ENCODE data around the gene PTPRN2.

PTPRN2 gene

DNA sequence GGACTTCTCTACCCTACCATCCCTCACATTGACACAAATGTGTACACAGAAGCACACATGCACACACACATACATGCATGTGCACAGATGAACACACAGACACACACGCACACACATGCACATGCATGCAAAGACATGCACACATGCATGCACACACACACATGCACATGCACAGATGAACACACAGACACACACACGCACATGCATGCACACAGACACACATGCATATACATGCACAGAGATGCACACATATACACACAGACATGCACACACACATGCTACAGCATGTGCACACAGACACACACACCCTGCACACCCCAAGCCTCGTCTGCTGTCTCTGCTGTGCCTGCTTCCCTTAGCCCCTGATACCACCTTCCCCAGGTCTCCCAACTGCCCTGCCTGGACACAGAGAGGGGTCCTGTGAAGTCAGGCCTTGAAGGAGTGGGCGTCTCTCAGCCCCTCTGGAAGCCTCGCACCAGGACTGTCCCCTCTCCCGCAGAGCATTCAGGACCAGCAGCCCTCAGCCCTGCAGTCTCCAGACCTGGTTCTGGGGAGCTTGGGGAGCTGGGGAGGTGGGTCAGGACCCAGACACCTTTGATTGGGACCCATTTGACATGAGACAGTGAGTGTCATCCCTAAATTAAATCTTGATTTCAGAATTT, 1069.0 kb downstream of the PTPRN2 start:
- peaks cover 0 to 2% of the 10 kb centered on the region in 2 donors for H3K4me1 Mint-ChIP-seq (ENCODE audit: low read depth in 2 of 2)
- no peaks in the 10 kb centered on the region for H3K36me3 Mint-ChIP-seq (ENCODE audit: insufficient read depth)
- H3K27me3 Mint-ChIP-seq = peaks cover 28 to 45% of the 10 kb centered on the region in 2 donors
- ATAC-seq (replicated peaks) (no peak), DNase-seq (no peak)
- H3K9me3 Mint-ChIP-seq = no peaks in the 10 kb centered on the region
- H3K27ac Mint-ChIP-seq = peak overlapping the region in 1 of 2 donors; percentile 21
- no peak overlapping the region for H3K4me3 Mint-ChIP-seq

DNA sequence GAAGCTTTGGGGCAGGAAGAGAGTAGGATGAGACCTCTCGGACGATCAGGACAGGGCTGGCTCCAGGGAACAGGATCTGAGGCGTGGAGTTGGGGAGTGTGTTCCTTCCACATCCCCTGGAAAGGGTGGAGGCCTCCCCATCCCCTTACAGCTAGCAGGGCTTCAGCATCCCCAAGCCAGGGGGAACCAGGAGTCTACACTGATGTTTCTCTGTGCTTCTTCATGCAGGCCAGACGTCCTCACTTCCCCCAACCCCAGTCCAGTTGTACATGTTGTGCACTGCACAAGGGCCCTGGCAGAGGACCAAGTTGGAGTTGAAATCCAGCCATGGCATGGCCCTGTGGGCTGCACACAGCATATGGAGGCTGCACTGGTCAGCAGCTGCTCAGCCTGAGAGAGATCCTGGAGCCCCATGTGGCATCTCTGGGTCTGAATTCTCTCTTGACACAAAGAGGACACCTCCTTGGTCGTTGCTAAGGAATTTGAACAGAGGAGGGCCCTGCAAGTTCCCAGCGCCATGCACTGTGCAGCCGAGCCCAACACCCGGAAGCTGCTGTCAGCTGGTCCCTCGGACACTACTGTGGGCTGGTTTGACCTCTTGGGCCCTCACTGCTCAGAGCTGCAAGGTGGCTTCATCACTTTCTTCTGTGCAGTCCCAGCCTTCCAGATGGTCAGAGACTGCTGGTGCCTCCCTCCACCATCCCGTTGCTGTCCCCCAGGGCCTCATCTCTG, 1069.7 kb downstream of the PTPRN2 start:
- no peak for ATAC-seq (replicated peaks)
- H3K27me3 Mint-ChIP-seq = peaks cover 28 to 45% of the 10 kb centered on the region in 2 donors
- no peak overlapping the region for H3K4me3 Mint-ChIP-seq
- H3K36me3 Mint-ChIP-seq (ENCODE audit: insufficient read depth) = no peaks in the 10 kb centered on the region
- H3K9me3 Mint-ChIP-seq = no peaks in the 10 kb centered on the region
- DNase-seq = no peak
- no peak overlapping the region for H3K27ac Mint-ChIP-seq
- peaks cover 0 to 2% of the 10 kb centered on the region in 2 donors for H3K4me1 Mint-ChIP-seq (ENCODE audit: low read depth in 2 of 2)

DNA sequence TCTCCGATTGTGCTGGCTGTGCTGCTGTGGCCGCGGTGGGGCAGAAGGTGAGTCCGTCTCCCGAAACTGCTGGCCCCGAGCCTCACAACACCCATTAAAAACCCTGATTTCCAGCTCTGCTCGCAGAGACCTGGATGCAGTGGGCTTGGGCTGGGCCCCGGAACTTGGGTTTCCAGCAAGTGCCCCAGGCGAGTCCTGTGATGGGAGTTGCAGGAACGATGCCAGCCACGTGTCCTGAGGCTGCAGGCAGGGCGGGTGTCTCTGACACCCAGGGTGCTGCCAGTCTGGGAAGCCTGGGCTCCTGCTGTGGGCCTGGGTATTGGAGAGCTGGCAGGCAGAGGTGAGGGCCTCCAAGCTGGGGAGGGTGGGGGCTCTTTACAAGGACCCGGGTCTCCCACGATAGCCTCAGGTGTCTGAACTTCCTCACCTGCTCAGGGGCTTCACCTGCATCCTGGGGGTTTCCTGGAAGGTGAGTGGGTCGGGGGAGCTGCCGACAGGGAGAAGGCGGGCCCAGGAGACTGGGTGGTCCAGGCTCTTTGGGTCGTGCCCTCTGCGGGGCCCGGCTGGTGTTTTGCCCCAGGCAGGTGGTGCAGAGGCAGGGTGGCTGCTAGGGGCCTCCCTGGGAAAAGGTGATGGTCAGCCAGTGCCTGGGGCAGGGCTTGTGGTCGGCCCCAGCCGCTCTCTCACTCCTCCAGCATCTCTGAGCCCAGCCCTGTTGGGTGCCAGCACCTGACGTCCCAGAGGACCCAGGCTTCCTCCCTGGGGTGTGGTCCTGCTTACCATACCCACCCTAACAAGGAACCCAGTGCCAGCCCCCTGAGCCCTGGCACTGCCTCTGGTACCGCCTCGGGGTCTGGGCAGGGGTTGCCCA, 1070.5 kb downstream of the PTPRN2 start:
- no peaks in the 10 kb centered on the region for H3K4me1 Mint-ChIP-seq (ENCODE audit: low read depth in 2 of 2)
- ATAC-seq (replicated peaks) (no peak), DNase-seq (no peak)
- H3K36me3 Mint-ChIP-seq (ENCODE audit: insufficient read depth) = no peaks in the 10 kb centered on the region
- no peaks in the 10 kb centered on the region for H3K9me3 Mint-ChIP-seq
- H3K4me3 Mint-ChIP-seq = no peak overlapping the region
- peaks cover 28 to 45% of the 10 kb centered on the region in 2 donors for H3K27me3 Mint-ChIP-seq
- H3K27ac Mint-ChIP-seq = no peak overlapping the region

DNA sequence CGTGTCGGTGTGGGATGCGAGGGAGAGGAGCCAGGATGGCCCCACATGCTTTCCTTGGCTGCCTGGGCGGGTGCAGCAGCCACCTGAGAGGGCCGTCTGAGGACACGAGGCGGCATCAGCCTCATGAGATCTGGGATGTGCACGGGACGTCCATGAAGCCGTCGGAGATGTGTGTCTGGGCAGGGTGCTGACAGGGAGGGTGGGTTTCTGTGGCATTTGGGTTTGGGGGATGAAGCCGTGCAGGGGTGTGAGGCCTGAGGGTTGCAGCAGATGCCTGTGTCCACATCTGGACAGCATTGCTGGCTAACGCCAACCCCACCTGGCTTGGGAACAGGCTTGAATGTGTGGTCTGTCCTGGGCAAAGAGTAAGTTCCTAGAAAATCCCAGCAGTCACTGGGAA, 1071.3 kb downstream of the PTPRN2 start:
- no peaks in the 10 kb centered on the region for H3K9me3 Mint-ChIP-seq
- H3K4me1 Mint-ChIP-seq (ENCODE audit: low read depth in 2 of 2) = no peaks in the 10 kb centered on the region

DNA sequence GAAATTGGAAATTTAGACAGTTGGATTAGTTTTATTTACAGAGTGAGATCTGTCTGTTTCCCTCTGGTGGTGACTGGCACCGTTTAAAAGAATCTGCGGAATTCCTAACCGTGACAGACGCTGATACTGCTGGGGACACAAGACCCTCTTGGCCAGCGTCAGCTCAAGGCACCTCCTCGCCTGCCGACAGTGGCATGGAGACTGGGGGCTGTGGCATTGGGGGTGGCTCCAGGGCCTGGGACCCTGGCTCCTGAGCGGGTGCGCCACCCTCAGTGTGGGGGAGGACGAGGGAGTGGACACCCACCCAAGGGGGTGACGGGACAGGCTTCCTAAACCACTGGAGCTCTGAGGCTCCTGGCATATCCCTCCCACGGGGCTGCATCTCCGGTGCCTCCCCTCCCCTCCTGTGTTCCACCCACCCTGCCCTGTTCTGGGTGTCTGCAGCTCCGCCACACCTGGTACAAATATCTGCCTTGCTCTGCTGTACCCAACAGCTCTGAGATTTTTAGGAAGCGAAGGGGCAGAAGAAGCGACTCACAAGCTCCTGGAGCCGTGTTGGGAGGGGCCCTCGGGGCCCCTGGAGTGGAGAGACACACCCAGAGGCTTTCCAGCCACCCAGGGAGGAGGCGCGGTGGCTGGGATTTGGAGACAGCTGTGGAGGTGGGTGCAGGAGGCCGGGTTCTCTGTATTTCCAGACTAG, 1072.1 kb downstream of the PTPRN2 start:
- Mint-ChIP-seq H3K36me3 (ENCODE audit: insufficient read depth) (no peaks in the 10 kb centered on the region), H3K27me3 (peaks cover 28 to 42% of the 10 kb centered on the region in 2 donors), H3K27ac (peak overlapping the region in 1 of 2 donors; percentile 79), H3K4me3 (no peak overlapping the region), H3K9me3 (no peaks in the 10 kb centered on the region), H3K4me1 (ENCODE audit: low read depth in 2 of 2) (no peaks in the 10 kb centered on the region)
- DNase-seq = no peak
- ATAC-seq (replicated peaks) = no peak

More for the DNA sequence above, 1071.3 kb downstream of the PTPRN2 start:
- ATAC-seq (replicated peaks) (no peak), DNase-seq (no peak)
- H3K27me3 Mint-ChIP-seq = peaks cover 28 to 45% of the 10 kb centered on the region in 2 donors
- H3K36me3 Mint-ChIP-seq (ENCODE audit: insufficient read depth) = no peaks in the 10 kb centered on the region
- H3K27ac Mint-ChIP-seq = peak overlapping the region in 1 of 2 donors; percentile 79
- H3K4me3 Mint-ChIP-seq = no peak overlapping the region

DNA sequence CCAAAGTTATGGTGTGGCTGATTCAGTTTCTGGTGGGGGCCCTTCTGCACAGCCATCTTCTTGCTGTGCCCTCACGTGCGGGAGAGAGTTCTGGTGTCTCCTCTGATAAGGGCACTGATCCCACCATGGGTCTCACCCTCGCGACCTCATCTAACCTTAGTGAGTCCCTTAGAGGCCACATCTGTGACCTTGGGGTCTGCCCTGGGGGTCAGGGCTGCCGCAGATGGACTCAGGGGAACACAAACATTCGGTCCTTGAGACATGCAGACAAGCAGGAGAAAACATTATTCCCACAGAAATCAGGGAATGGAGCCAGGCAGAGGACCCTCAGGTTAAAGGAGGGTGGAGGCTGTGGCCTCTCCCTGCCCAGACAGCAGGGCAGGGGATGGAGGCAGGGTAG, 1072.9 kb downstream of the PTPRN2 start:
- ATAC-seq (replicated peaks) (no peak), DNase-seq (no peak)
- no peaks in the 10 kb centered on the region for H3K36me3 Mint-ChIP-seq (ENCODE audit: insufficient read depth)
- no peaks in the 10 kb centered on the region for H3K9me3 Mint-ChIP-seq
- peaks cover 35 to 45% of the 10 kb centered on the region in 2 donors for H3K27me3 Mint-ChIP-seq
- no peak overlapping the region for H3K4me3 Mint-ChIP-seq
- no peaks in the 10 kb centered on the region for H3K4me1 Mint-ChIP-seq (ENCODE audit: low read depth in 2 of 2)
- no peak overlapping the region for H3K27ac Mint-ChIP-seq

DNA sequence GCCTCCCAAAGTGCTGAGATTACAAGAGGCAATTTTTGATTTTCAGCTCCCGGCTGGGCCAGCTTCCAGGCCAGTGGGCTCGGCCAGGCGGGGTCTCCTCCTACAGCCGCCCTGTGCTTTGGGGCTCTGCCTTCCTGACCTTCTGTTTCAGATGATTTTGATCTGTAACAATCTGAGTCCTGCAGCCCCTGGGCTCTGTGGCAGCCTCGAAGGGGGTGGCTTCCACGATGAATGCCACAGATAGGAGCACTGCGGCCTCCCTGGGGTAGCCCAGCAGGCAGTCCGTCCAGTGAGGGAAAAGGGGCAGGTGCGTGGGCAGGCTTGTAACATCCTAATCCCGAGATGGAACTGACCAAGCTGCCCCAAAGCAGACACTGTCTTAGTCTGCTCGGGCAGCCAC, 1073.3 kb downstream of the PTPRN2 start:
- no peaks in the 10 kb centered on the region for H3K36me3 Mint-ChIP-seq (ENCODE audit: insufficient read depth)
- no peaks in the 10 kb centered on the region for H3K9me3 Mint-ChIP-seq
- no peaks in the 10 kb centered on the region for H3K4me1 Mint-ChIP-seq (ENCODE audit: low read depth in 2 of 2)
- ATAC-seq (replicated peaks) (no peak), DNase-seq (no peak)
- no peak overlapping the region for H3K4me3 Mint-ChIP-seq
- H3K27ac Mint-ChIP-seq = no peak overlapping the region
- peaks cover 39 to 45% of the 10 kb centered on the region in 2 donors for H3K27me3 Mint-ChIP-seq

DNA sequence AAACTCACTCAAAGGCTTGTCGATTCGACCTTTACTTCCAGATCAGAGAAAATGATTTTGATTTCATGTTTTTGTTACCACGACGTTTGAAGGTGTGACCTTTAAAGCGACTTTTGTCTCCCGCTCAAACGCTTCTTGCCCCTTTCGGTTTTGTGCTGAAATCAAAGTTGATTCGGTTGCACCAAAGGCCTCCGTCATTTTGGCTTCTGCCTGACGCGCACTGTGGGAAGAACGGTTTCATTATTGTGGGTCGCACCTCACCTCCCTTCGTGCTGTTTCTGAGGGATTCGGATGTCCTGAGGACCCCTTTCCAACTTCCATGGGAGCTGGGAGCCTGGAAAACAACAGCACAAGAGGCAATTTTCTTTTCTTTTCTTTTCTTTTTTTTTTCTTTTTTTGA, 1073.9 kb downstream of the PTPRN2 start:
- H3K9me3 Mint-ChIP-seq = no peaks in the 10 kb centered on the region
- peak overlapping the region in 1 of 2 donors; percentile 67 for H3K27ac Mint-ChIP-seq
- H3K4me1 Mint-ChIP-seq (ENCODE audit: low read depth in 2 of 2) = no peaks in the 10 kb centered on the region
- DNase-seq = no peak
- no peaks in the 10 kb centered on the region for H3K36me3 Mint-ChIP-seq (ENCODE audit: insufficient read depth)
- ATAC-seq (replicated peaks) = no peak
- H3K27me3 Mint-ChIP-seq = peaks cover 40 to 49% of the 10 kb centered on the region in 2 donors
- H3K4me3 Mint-ChIP-seq = no peak overlapping the region

DNA sequence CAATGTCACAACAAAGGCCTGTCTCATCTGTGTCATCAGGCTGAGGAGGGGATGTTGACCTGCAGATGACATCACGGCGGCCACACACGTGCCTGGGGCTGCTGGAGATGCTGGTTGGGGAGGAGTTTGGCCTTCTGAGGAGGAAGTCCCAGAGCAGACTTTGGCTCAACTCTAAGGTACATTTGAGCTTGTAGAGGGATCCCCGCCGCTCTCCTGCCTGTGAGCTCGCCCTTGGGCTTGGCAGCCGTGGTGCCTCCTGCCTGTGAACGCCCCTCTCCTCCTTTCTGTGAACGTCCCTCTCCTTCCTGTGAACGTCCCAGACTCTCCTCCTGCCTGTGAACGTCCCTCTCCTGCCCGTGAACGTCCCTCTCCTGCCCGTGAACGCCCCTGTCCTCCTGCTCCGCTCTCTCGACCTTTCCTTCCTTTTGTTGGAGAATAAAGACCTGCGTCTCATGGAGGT, 1074.4 kb downstream of the PTPRN2 start:
- Mint-ChIP-seq H3K27me3 (peaks cover 40 to 54% of the 10 kb centered on the region in 2 donors), H3K27ac (peak overlapping the region in 1 of 2 donors; percentile 67), H3K4me3 (no peak overlapping the region), H3K9me3 (no peaks in the 10 kb centered on the region), H3K4me1 (ENCODE audit: low read depth in 2 of 2) (no peaks in the 10 kb centered on the region), H3K36me3 (ENCODE audit: insufficient read depth) (no peaks in the 10 kb centered on the region)
- no peak for DNase-seq
- no peak for ATAC-seq (replicated peaks)

DNA sequence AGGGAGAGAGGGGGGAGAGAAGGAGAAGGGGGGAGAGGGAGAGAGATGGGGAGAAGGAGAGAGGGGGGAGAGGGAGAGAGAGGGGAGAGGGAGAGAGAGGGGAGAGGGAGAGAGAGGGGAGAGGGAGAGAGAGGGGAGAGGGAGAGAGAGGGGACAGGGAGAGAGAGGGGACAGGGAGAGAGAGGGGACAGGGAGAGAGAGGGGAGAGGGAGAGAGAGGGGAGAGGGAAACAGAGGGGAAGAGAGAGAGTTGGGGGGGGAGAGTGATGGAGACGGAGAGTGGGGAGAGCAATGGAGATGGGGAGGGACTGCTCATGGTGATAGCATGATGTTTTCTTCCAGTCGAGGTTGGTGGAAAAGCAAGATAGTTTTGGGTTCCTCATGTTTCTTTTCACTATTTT, 1078.4 kb downstream of the PTPRN2 start:
- DNase-seq (no peak), ATAC-seq (replicated peaks) (no peak)
- H3K36me3 Mint-ChIP-seq (ENCODE audit: insufficient read depth) = no peaks in the 10 kb centered on the region
- no peak overlapping the region for H3K4me3 Mint-ChIP-seq
- H3K4me1 Mint-ChIP-seq (ENCODE audit: low read depth in 2 of 2) = no peaks in the 10 kb centered on the region
- peaks cover 43 to 50% of the 10 kb centered on the region in 2 donors for H3K27me3 Mint-ChIP-seq
- no peak overlapping the region for H3K27ac Mint-ChIP-seq
- H3K9me3 Mint-ChIP-seq = no peaks in the 10 kb centered on the region

DNA sequence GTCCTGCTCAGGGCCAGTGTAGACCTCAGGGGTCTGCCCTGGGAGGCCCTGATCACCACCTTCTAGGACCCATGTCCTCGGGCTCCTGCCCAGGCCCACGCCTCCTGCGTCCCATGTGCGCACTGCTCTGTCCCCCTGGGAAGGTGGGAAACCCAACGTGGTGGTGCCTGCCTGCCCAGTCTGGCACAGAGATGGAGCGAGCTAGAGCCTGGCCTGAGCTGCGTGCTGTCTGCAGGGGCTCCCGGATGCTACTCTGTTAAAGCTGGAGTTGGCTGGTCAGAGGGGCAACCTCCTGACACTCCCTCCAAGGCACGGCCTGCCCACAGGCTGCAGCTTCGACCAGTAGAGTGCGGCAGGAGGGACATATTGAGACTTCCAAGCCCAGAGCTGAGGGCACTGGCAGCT, 1079.1 kb downstream of the PTPRN2 start:
- H3K27ac Mint-ChIP-seq = no peak overlapping the region
- H3K27me3 Mint-ChIP-seq = peaks cover 41 to 48% of the 10 kb centered on the region in 2 donors
- no peak overlapping the region for H3K4me3 Mint-ChIP-seq
- H3K4me1 Mint-ChIP-seq (ENCODE audit: low read depth in 2 of 2) = peaks cover 4 to 7% of the 10 kb centered on the region in 2 donors
- H3K36me3 Mint-ChIP-seq (ENCODE audit: insufficient read depth) = peaks cover 2% of the 10 kb centered on the region
- ATAC-seq (replicated peaks) (no peak), DNase-seq (no peak)
- no peaks in the 10 kb centered on the region for H3K9me3 Mint-ChIP-seq

DNA sequence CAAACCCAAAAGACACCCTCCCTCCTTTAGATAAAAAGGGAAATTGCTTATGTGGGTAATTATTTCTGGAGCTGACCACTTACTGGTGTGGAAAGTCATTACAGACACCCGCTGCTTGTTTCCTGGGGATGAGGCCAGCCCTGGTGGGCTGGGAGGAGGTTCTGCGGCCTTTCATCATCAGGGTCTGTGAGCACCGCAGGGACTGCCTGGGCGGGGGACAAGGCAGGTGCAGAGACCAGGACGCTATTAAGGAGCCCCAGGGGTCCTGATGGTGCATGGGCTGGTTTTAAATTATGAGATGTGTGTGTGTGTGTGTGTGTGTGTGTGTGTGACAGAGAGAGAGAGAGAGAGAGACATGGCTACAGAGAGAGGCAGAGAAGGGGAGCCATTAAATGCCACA, 1079.6 kb downstream of the PTPRN2 start:
- ATAC-seq (replicated peaks) = no peak
- no peak for DNase-seq
- H3K27me3 Mint-ChIP-seq = peaks cover 41 to 48% of the 10 kb centered on the region in 2 donors
- no peaks in the 10 kb centered on the region for H3K9me3 Mint-ChIP-seq
- peaks cover 6 to 11% of the 10 kb centered on the region in 2 donors for H3K4me1 Mint-ChIP-seq (ENCODE audit: low read depth in 2 of 2)
- H3K36me3 Mint-ChIP-seq (ENCODE audit: insufficient read depth) = peaks cover 2% of the 10 kb centered on the region
- H3K4me3 Mint-ChIP-seq = no peak overlapping the region
- H3K27ac Mint-ChIP-seq = peak overlapping the region; percentile 10 to 55

DNA sequence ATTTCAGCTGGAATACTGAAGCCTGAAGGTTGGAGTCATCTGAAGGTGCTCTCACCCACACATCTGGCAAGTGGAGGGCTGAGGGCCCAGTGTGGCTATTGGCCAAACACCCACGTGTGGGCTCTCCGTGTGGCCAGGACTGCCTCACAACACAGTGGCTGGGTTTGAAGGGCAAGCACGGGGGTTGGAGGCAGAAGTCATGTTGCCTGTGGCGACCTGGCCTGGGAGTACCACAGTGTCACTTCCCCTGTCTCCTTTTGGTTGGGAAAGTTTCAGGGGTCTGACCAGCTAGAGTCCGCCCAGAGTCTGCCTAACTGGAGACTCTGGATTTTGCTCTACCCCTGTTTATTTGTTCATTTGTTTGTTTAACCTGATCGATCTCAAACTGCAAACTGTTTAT, 1081.4 kb downstream of the PTPRN2 start:
- ATAC-seq (replicated peaks) (no peak), DNase-seq (no peak)
- peaks cover 10% of the 10 kb centered on the region for H3K36me3 Mint-ChIP-seq (ENCODE audit: insufficient read depth)
- H3K4me3 Mint-ChIP-seq = no peak overlapping the region
- H3K27ac Mint-ChIP-seq = peak overlapping the region in 1 of 2 donors; percentile 11
- H3K27me3 Mint-ChIP-seq = peaks cover 41 to 48% of the 10 kb centered on the region in 2 donors
- H3K4me1 Mint-ChIP-seq (ENCODE audit: low read depth in 2 of 2) = peaks cover 16 to 23% of the 10 kb centered on the region in 2 donors
- no peaks in the 10 kb centered on the region for H3K9me3 Mint-ChIP-seq

All from effector memory CD8-positive, alpha-beta T cell (primary cell).